HepG2 (cell line): Measurements from ENCODE around the gene AXIN1. TPM values are rescaled to one million over a fixed set of nuclear protein-coding genes. Genes with fewer than 3 reads are reported as not detected.
A peak's percentile ranks its signal among the peaks of the same experiment; 100 is the strongest.

Experiments used
- ADNP ChIP-seq: sonication (generic); formaldehyde crosslinking; IDR thresholded peaks from 2 replicates; pipeline ENCODE4 v1.4.0; 2020; ENCODE audit warnings: missing genetic modification reagents
- AGO2 ChIP-seq: fragments of 200-400 bp; formaldehyde crosslinking; optimal IDR thresholded peaks from 2 replicates; pipeline ENCODE3; 2017; ENCODE audit warnings: mild to moderate bottlenecking, low read depth, low read length, moderate library complexity
- FOSL2 ChIP-seq: sonication (generic); formaldehyde crosslinking; IDR thresholded peaks from 2 replicates; pipeline ENCODE4 v1.4.0; 2020; ENCODE audit warnings: missing genetic modification reagents
- HCFC1 ChIP-seq: fragments of 150-350 bp; IDR thresholded peaks from 2 replicates; pipeline ENCODE4 v1.6.1; 2014; ENCODE audit warnings: low read depth, low read length
- HDAC6 ChIP-seq: fragments of 200-600 bp; sonication (generic); IDR thresholded peaks from 2 replicates; pipeline ENCODE4 v1.7.0; 2017; ENCODE audit warnings: mild to moderate bottlenecking, antibody characterized with exemption, low read length, low read depth
- HNRNPUL1 ChIP-seq: fragments of 200-400 bp; formaldehyde crosslinking; IDR thresholded peaks from 2 replicates; pipeline ENCODE4 v1.6.1; 2017; ENCODE audit warnings: low read depth, mild to moderate bottlenecking, low read length, moderate library complexity
- NCOA5 ChIP-seq: sonication (generic); formaldehyde crosslinking; IDR thresholded peaks from 2 replicates; pipeline ENCODE4 v1.4.0; 2020; ENCODE audit warnings: missing genetic modification reagents
- NRL ChIP-seq: sonication (generic); formaldehyde crosslinking; IDR thresholded peaks from 2 replicates; pipeline ENCODE4 v1.5.0; 2020; ENCODE audit warnings: missing genetic modification reagents, mild to moderate bottlenecking, moderate library complexity, borderline replicate concordance
- PHB2 ChIP-seq: fragments of 450-650 bp; IDR thresholded peaks from 2 replicates; pipeline ENCODE4 v1.6.1; 2018; ENCODE audit not compliant: partially characterized antibody
- POGZ ChIP-seq: sonication (generic); formaldehyde crosslinking; IDR thresholded peaks from 2 replicates; pipeline ENCODE4 v1.4.0; 2020; ENCODE audit warnings: mild to moderate bottlenecking, missing genetic modification reagents
- PPARG ChIP-seq: conservative IDR thresholded peaks from 2 replicates; pipeline ENCODE4 v1.6.1; 2016; ENCODE audit warnings: missing biosample characterization, missing genetic modification reagents
- STAT5B ChIP-seq: sonication (generic); formaldehyde crosslinking; IDR thresholded peaks from 2 replicates; pipeline ENCODE4 v1.4.0; 2020; ENCODE audit warnings: missing genetic modification reagents
- YEATS2 ChIP-seq: sonication (generic); formaldehyde crosslinking; IDR thresholded peaks from 2 replicates; pipeline ENCODE4 v1.4.0; 2020; ENCODE audit warnings: missing genetic modification reagents, borderline replicate concordance
- ZNF577 ChIP-seq: sonication (generic); formaldehyde crosslinking; IDR thresholded peaks from 2 replicates; pipeline ENCODE4 v1.4.0; 2020; ENCODE audit warnings: mild to moderate bottlenecking, low read depth, missing genetic modification reagents, borderline replicate concordance
- polyA plus RNA-seq, 8 experiments: library from polyadenylated mRNA; depleted of rRNA in 3 of 8; stranded (reverse) in 7 of 8; unstranded in 1 of 8; fragments of >200 nt; fragmentation: Illumina TruSeq in 4 of 8; extraction: Trizol in 4 of 8; gene quantifications; 2 replicates each; pipeline versions ENCODE4 v1.2.1 to v1.2.3, GENCODE V29; 2011 to 2016; ENCODE audit warnings: low read depth in 4 of 8, missing spikeins in 1 of 8, mixed read lengths in 1 of 8; ENCODE audit not compliant: insufficient read depth in 1 of 8
- total RNA-seq, 5 experiments: library from RNA; depleted of rRNA; stranded (reverse); fragments of >200 nt; fragmentation: Illumina TruSeq; extraction: Trizol; gene quantifications; 2 replicates each; pipeline ENCODE4 v1.2.3, GENCODE V29; 2016; ENCODE audit warnings: low read depth in 1 of 5
- TF ChIP-seq, protein P1 (sequence below): sonication (generic); formaldehyde crosslinking; IDR thresholded peaks from 2 replicates; pipeline ENCODE4 v1.4.0; 2020; ENCODE audit warnings: missing genetic modification reagents
- TF ChIP-seq, protein P2 (sequence below): sonication (generic); formaldehyde crosslinking; IDR thresholded peaks from 2 replicates; pipeline ENCODE4 v1.5.1; 2020; ENCODE audit warnings: mild to moderate bottlenecking, missing genetic modification reagents, moderate library complexity
- TF ChIP-seq, protein P3 (sequence below): sonication (generic); formaldehyde crosslinking; conservative IDR thresholded peaks from 2 replicates; pipeline ENCODE4 v1.4.0; 2020; ENCODE audit warnings: missing genetic modification reagents
- TF ChIP-seq, protein P4 (sequence below), 2 experiments: sonication (generic) in 1 of 2; formaldehyde crosslinking in 1 of 2; IDR thresholded peaks; 2 replicates each; pipeline versions ENCODE4 v1.4.0 to v1.6.1; 2016 to 2020; ENCODE audit warnings: borderline replicate concordance in 1 of 2, low read depth in 1 of 2, mild to moderate bottlenecking in 1 of 2, missing genetic modification reagents in 1 of 2

The AXIN1 gene
- total and polyA plus RNA-seq, 2 of the 13 experiments (the other 11 are each of a cell fraction or from before 2014, with no cell fraction given): 24.0 to 26.0 TPM

DNA sequence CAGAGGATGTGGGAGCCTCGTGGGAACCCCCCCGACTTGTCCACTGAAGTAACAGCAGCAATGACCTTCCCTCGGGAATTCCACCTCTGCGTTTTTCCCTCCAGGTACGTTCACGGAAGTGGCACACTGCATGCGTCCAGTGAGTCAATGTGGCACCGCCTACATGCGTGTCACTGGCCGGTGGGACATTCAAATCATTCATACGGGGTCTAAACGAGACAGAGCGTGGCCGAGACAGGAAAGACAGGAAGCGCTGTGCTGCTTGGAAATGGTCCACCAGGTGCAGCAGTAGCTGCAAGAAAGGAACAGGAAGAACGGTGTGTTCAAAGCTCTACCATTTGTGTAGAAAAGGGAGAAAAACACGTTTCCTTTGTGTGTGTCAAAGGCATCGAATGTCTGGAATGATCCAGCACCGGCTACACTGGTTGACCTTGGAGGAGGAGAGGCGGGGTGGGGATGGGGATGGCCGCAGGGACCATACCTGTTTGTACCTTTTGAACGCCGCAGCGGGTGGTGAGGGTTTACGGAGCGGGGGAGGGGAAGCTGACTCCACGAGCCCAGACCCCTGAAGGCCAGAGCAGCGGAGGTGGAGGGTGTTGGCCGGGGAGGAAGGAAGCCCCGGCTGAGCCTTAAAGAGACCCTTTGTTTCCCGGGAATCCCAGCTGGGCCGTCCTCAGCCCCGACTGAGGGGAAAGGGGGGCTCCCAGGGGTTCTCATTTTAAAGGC lies 31.0 kb upstream of the AXIN1 start (continued):
- no peak for TF ChIP-seq PHB2
- peak; percentile 18 for TF ChIP-seq AGO2
- TF ChIP-seq, protein P1, sequence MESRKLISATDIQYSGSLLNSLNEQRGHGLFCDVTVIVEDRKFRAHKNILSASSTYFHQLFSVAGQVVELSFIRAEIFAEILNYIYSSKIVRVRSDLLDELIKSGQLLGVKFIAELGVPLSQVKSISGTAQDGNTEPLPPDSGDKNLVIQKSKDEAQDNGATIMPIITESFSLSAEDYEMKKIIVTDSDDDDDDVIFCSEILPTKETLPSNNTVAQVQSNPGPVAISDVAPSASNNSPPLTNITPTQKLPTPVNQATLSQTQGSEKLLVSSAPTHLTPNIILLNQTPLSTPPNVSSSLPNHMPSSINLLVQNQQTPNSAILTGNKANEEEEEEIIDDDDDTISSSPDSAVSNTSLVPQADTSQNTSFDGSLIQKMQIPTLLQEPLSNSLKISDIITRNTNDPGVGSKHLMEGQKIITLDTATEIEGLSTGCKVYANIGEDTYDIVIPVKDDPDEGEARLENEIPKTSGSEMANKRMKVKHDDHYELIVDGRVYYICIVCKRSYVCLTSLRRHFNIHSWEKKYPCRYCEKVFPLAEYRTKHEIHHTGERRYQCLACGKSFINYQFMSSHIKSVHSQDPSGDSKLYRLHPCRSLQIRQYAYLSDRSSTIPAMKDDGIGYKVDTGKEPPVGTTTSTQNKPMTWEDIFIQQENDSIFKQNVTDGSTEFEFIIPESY: peak; percentile 92
- no peak for TF ChIP-seq NRL (CRISPR knock-in tag)
- no peak for TF ChIP-seq PPARG (CRISPR knock-in tag)
- TF ChIP-seq STAT5B (CRISPR knock-in tag): no peak
- TF ChIP-seq ADNP (CRISPR knock-in tag): no peak
- no peak for TF ChIP-seq NCOA5 (CRISPR knock-in tag)
- no peak for TF ChIP-seq POGZ
- TF ChIP-seq, protein P2, sequence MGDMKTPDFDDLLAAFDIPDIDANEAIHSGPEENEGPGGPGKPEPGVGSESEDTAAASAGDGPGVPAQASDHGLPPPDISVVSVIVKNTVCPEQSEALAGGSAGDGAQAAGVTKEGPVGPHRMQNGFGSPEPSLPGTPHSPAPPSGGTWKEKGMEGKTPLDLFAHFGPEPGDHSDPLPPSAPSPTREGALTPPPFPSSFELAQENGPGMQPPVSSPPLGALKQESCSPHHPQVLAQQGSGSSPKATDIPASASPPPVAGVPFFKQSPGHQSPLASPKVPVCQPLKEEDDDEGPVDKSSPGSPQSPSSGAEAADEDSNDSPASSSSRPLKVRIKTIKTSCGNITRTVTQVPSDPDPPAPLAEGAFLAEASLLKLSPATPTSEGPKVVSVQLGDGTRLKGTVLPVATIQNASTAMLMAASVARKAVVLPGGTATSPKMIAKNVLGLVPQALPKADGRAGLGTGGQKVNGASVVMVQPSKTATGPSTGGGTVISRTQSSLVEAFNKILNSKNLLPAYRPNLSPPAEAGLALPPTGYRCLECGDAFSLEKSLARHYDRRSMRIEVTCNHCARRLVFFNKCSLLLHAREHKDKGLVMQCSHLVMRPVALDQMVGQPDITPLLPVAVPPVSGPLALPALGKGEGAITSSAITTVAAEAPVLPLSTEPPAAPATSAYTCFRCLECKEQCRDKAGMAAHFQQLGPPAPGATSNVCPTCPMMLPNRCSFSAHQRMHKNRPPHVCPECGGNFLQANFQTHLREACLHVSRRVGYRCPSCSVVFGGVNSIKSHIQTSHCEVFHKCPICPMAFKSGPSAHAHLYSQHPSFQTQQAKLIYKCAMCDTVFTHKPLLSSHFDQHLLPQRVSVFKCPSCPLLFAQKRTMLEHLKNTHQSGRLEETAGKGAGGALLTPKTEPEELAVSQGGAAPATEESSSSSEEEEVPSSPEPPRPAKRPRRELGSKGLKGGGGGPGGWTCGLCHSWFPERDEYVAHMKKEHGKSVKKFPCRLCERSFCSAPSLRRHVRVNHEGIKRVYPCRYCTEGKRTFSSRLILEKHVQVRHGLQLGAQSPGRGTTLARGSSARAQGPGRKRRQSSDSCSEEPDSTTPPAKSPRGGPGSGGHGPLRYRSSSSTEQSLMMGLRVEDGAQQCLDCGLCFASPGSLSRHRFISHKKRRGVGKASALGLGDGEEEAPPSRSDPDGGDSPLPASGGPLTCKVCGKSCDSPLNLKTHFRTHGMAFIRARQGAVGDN (CRISPR knock-in tag): peak; percentile 48
- no peak for TF ChIP-seq YEATS2 (CRISPR knock-in tag)
- TF ChIP-seq, protein P3, sequence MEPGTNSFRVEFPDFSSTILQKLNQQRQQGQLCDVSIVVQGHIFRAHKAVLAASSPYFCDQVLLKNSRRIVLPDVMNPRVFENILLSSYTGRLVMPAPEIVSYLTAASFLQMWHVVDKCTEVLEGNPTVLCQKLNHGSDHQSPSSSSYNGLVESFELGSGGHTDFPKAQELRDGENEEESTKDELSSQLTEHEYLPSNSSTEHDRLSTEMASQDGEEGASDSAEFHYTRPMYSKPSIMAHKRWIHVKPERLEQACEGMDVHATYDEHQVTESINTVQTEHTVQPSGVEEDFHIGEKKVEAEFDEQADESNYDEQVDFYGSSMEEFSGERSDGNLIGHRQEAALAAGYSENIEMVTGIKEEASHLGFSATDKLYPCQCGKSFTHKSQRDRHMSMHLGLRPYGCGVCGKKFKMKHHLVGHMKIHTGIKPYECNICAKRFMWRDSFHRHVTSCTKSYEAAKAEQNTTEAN (CRISPR knock-in tag): no peak
- TF ChIP-seq, protein P4, sequence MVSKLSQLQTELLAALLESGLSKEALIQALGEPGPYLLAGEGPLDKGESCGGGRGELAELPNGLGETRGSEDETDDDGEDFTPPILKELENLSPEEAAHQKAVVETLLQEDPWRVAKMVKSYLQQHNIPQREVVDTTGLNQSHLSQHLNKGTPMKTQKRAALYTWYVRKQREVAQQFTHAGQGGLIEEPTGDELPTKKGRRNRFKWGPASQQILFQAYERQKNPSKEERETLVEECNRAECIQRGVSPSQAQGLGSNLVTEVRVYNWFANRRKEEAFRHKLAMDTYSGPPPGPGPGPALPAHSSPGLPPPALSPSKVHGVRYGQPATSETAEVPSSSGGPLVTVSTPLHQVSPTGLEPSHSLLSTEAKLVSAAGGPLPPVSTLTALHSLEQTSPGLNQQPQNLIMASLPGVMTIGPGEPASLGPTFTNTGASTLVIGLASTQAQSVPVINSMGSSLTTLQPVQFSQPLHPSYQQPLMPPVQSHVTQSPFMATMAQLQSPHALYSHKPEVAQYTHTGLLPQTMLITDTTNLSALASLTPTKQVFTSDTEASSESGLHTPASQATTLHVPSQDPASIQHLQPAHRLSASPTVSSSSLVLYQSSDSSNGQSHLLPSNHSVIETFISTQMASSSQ (IDR thresholded peaks at IDR 0.05; ENCODE audit: low read depth): no peak
- TF ChIP-seq, protein P4 (CRISPR knock-in tag; IDR thresholded peaks at IDR 0.05; ENCODE audit: borderline replicate concordance): no peak
- no peak for TF ChIP-seq HNRNPUL1
- TF ChIP-seq HCFC1: no peak
- TF ChIP-seq HDAC6: no peak
- TF ChIP-seq FOSL2 (CRISPR knock-in tag): peak; percentile 39; the same call in 1 of the 2 replicates
- no peak for TF ChIP-seq ZNF577 (CRISPR knock-in tag)
